Hematopoietic multipotent progenitor cell treated with erythropoietin and hydrocortisone succinate and interleukin-3 and kit ligand, for 17 days (in vitro differentiated cells): ENCODE results near the gene IWS1.
"Not testable (repeated sequence)": the region's sequence is repeated elsewhere in the genome, so short reads cannot be mapped to it uniquely, and the experiment has no call there.

Source experiments
- DNase-seq: peaks from one replicate; pipeline ENCODE4 v3.0.0-alpha.2; 2015; ENCODE audit warnings: low spot score

The IWS1 gene

GRCh38 chr2:127527001-127527804 lies 914 bp upstream of the IWS1 start:
- DNase-seq, result no peak

DNA sequence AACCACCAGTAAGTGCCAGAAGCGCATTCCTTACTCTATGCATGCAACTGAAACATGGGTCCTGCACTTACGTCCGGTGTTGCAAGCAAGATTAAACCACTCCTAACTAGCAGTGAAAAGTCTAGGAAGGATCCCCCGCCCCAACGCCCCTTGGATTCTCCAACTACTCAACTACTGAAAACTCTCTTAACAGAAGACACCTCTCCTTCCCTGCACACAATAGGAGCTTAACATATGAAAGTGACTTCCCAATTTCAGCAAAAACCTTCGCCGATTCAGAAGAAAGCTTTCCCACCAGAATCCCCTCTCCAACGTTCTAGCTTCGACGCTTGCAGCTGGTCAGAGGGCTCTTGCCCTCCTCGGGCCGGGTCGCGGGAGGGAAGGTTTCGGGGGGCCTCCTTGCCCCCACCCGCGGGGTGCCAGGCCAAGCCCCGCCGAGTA lies 578 bp downstream of the IWS1 start:
- DNase-seq, result peak; percentile 41

GRCh38 chr2:127524198-127524834 lies 2.0 kb downstream of the IWS1 start:
- not testable (repeated sequence) for DNase-seq

DNA sequence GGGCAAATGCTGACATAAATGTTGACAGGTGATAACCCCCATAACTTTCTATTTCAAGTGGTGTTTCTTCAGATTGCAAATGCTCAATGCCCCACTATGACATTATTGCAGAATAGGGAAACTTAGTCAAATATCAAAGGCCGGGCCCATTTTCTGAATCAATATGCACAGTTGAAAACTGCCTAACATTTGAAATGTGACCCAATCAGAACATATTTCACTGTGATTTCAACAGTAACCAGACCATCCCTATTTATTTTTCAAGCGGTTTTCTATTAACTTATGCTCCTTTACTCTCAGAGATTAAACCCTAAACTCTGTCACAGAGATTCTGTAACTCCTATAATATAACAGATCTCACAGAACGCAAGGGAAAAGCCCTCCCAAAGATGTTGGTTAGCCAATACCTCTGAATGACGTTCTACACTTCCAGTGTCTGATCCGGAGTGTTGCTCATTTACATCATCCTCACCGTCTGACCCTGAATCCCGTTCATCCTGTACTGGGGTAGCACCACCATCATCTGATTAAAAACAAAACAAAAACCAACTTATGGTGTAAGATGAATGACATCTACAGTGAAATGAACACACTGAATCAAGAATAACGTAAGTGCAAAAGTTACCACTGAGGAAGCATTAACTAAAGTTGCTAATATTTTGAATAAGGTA lies 2.9 kb downstream of the IWS1 start:
- DNase-seq, result no peak

DNA sequence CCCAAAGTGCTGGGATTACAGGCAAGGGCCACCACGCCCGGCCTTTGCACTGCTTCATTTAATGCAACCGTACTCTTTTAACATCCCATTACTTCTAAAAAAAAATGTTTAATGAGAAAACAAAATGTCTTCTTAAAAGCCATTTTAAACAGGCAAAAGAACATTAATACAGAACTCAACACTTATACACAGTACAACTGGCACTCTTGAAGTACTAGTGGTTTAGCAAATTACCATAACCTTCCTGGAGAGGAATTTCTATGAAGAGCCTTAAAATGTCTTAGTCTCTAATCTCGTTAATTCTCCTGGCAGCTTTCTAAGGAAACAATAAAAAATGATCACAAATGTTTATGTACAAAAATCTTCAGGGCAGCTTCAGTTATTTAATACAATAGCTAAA lies 5.9 kb downstream of the IWS1 start:
- DNase-seq, result no peak

GRCh38 chr2:127517465-127517864 lies 8.8 kb downstream of the IWS1 start:
- DNase-seq, result no peak

GRCh38 chr2:127516041-127516762 lies 10.1 kb downstream of the IWS1 start:
- no peak for DNase-seq

- no peak for DNase-seq
These were observed 10.8 kb downstream of the IWS1 start for GRCh38 chr2:127515383-127515915.

GRCh38 chr2:127514485-127514884 lies 11.8 kb downstream of the IWS1 start:
- no peak for DNase-seq

GRCh38 chr2:127514076-127514475 lies 12.2 kb downstream of the IWS1 start:
- no peak for DNase-seq

- DNase-seq, result no peak
These were observed 13.9 kb downstream of the IWS1 start for GRCh38 chr2:127512362-127512761.

DNA sequence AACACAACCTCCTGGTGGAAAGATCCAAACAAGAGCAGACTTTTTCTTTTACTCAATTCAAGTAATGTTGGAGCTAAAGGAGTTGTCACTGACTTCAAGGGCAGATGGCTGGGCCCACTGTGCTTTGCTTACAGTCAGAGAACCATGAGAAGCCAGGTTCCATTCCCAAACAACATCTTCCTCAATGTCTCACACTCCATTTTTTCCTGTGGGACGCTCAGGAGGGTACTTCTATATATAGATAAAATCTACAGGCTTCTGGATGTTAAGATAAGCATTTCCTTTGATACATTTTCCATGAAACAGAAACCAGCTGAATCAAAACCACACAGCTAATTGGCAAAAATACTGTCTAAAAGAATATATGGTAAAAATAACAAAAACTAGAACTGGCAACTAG lies 14.4 kb downstream of the IWS1 start:
- DNase-seq, result no peak

- DNase-seq, result no peak
These were observed 15.1 kb downstream of the IWS1 start for GRCh38 chr2:127511090-127511695.

- no peak for DNase-seq
These were observed 16.2 kb downstream of the IWS1 start for GRCh38 chr2:127510073-127510472.

DNA sequence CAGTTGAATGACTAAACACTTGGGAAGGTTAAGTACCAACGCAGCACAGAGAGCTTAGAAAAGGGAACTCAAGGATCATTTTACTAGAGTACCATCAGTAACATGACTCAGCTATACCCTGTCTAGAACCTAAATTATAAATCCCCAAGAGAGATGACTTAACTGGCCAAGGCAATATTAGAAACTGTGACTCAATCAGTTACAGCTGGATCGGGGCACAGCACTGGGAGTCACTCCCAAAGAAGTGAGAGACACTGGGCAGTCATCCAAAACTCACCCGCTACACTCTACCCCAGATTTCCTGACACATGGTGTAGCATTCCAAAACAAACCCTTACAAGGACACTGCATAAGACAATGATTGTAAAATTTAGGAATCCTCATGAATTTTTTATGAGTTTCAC lies 17.7 kb downstream of the IWS1 start:
- peak; percentile 60 for DNase-seq

GRCh38 chr2:127508023-127508630 lies 18.2 kb downstream of the IWS1 start:
- no peak for DNase-seq

GRCh38 chr2:127506510-127506909 lies 19.8 kb downstream of the IWS1 start:
- no peak for DNase-seq

GRCh38 chr2:127504552-127505430 lies 21.5 kb downstream of the IWS1 start:
- DNase-seq, result no peak

GRCh38 chr2:127503491-127503890 lies 22.8 kb downstream of the IWS1 start:
- DNase-seq, result no peak

GRCh38 chr2:127498386-127498785 lies 27.9 kb downstream of the IWS1 start:
- DNase-seq, result peak; percentile 31
